T-helper 2 cell treated with Interferon-gamma antibody and Interleukin-4, amounts not matched to agents 100 ng/mL and 5 ng/mL, for 36 hours (primary cell): ENCODE data around the gene MYO3B. TPM values are rescaled to one million over a fixed set of nuclear protein-coding genes. Genes with fewer than 3 reads are reported as not detected.

Experiments
- intact Hi-C: fragments of 100-400 bp; cut with micrococcal nuclease; formaldehyde crosslinking; loops from one replicate; pipeline ENCODE4 v1.15.1; 2023
- total RNA-seq: library from RNA; stranded (reverse); gene quantifications from 2 replicates; pipeline ENCODE4 v1.2.3, GENCODE V29; 2022

Gene MYO3B
- total RNA-seq, 1 donor from 2014 or later, result 1.2 TPM

DNA sequence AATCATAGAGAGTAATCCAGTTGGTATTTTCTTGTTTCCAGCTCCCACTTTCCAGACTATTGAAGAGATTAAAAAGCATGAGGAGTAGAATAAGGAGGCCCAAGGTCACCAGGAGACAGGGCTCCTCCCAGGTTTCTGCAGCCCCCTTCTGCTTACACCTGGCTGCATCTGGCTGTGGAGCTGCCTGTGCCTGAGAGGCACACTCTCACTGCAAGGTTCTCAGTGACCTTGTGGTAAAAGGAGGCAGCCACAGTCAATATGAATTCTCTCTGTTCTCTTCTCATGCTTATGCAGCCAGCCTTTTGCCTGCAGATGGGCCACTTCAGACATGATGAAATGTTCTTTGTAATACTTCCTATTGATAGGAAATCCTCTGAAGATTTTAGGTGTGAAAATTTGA, 233.7 kb downstream of the MYO3B start:
- intact Hi-C loops, result no loop called here

DNA sequence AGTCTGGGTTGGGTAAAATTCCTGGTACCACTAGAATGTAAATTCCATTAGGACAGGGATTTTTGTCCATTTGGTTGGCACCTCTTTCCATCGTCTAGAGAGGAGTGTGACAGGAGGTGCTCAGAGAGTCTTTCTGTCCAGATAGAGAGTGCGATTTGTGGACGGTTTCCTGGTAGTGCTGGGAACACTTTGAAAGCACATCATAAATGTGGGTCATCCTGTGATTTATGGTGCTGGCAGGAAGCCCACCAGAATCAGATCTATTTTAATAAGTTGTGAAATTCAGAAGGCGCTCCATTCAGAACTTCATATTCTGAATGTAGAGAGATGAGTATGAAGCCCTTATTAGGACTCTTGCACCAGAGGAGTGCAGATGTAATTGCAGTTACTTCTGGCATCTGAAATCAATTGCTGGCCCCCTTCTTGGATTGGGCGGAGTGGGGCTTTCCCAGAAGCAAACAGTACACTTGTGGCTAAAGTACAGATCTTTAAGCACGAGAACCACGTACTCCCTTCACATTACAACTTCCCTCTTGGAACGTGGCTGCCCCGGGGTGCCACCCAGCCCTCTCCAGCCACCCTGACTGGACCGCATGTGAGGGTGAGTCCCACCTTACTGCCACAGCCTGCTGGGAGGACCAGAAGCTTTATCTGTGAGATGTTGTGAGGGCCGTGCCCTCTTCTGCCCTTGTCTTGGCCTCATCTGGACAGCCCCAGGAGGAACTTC, 243.2 kb downstream of the MYO3B start:
- intact Hi-C loops, result no loop called here

DNA sequence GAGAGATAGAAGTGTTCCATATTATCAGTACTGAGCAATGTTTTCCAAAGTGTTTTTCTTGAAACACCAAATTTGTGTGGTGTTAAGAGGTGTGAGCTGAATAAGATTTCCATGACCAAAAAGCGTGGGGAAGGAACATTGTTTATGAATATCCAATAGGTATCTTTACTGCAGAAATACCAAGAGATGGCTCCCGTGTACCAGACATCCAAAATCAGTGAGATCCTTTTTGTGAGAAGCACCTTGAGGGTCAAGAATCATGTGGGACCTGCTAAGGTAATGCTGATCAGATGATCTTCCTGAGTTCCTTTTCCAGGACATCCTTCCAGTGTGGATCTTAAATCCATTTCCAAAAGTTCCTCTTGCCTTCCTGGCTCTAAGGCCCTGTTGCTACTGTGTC, 246.0 kb downstream of the MYO3B start:
- intact Hi-C loops, result no loop called here

DNA sequence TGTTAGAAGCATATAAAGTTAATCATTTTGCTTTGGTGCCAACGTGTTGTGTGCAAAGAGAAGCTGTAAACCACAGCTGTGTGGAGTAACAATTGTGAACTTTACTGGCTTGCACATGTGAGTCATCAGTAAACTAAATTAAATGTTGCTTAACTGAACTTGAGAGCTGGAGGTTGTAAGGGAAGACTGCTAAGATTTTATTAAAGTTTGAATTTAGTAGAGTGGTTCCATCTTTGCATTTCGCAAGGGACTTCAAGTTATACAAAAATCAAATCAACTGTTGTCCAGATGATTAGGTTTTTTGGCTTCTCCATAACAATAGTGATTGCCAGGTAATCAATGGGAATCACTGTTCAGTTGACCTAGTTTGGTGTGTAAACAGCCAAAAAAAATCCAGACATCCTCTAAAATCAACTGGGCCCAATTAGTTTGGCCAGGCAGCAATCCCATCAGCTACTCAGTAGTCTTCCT, 247.4 kb downstream of the MYO3B start:
- intact Hi-C loops, result no loop called here

DNA sequence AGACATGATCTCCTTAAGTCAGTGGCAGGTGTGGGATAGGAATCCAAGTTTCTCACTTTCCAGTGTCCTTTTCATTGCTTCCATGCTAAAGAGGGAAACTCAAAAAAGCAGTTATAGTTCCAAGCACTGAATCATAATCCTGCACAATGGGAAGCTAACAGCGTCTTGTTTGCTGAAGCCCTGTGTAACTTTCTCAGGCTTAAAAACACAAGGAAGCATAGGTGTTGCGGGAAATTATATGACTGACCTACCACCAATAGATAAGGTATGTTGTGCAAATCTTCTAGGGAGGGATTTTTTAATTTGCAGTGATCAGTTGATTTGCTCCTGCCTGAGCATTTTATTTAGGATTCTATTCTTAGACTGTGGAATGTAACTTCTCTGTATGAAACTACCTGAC, 250.9 kb downstream of the MYO3B start:
- intact Hi-C loops, result no loop called here

GRCh38 chr2:170432823-170433222, 254.9 kb downstream of the MYO3B start:
- intact Hi-C loops, result loop anchor here (10.0 kb wide), 1 partner anchor 72 kb away; no protein-coding TSS in a partner anchor

DNA sequence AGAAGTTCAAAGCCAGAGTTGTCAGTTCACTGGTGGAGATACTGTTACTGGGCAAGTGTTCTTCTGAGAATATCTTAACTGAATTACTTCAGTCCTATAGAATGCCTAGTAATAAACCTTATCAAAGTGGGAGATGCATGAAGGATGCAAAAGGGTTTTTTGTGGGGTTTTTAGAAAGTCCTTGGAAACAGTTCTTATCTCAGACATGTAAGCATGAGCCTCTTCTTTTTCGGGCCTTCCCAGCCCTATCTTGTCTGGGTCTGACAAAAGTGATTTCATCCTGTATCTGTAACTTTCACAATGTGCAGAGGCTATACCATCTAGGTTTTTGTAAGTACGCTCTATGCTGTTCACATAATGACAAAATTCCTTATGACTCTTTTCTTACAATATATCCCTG, 255.5 kb downstream of the MYO3B start:
- intact Hi-C loops, result loop anchor here (10.0 kb wide), 1 partner anchor 71 kb away; no protein-coding TSS in a partner anchor

GRCh38 chr2:170434396-170434795, 256.4 kb downstream of the MYO3B start:
- intact Hi-C loops, result loop anchor here (10.0 kb wide), 1 partner anchor 70 kb away; no protein-coding TSS in a partner anchor

- intact Hi-C loops, result loop anchor here (10.0 kb wide), 1 partner anchor 70 kb away; no protein-coding TSS in a partner anchor
These were observed 257.1 kb downstream of the MYO3B start for GRCh38 chr2:170434900-170435621.

DNA sequence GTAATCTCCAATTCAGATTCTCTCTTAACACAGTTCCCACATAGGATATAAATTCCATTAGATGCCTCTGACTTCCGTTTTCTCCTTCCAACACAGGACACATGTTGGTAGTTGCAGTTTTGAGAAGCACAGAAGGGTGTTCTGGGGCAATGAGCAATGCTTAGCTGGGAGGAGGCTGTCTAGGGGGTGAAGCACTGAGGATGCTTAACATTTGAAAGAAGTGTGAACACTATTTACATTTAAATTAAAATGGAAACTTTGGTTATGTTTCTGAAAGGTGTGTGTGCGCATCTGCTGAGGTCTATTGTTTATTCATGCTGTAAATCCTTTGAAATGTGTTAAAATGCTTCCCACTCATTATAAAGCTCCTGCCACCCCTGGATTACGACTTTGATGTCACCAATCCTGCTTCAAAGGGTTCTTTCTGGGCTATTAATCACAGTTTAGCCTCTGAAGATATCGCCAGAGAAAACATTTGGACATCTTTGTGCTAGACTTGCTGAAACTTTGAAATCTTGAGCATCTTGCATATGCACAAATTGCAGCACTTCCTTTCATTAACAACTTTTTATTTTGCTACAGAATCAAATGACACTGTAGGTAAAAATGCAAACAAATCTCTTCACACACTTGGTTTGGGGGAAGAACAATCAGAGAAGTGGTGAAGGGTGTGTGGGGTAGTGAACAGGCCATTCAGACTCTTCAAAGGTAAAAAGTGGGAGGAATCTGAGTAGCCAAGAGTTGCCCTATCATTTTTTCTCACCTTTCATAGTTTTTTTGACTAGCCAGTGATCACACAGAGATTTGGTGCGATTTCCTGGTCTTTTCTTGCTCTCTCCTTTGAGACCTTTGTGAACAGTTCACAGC, 258.4 kb downstream of the MYO3B start:
- intact Hi-C loops, result loop anchor here (10.0 kb wide), 1 partner anchor 68 kb away; no protein-coding TSS in a partner anchor

- intact Hi-C loops, result no loop called here
These were observed 268.1 kb downstream of the MYO3B start for GRCh38 chr2:170446078-170446477.

GRCh38 chr2:170449034-170449433, 271.1 kb downstream of the MYO3B start:
- intact Hi-C loops, result no loop called here

DNA sequence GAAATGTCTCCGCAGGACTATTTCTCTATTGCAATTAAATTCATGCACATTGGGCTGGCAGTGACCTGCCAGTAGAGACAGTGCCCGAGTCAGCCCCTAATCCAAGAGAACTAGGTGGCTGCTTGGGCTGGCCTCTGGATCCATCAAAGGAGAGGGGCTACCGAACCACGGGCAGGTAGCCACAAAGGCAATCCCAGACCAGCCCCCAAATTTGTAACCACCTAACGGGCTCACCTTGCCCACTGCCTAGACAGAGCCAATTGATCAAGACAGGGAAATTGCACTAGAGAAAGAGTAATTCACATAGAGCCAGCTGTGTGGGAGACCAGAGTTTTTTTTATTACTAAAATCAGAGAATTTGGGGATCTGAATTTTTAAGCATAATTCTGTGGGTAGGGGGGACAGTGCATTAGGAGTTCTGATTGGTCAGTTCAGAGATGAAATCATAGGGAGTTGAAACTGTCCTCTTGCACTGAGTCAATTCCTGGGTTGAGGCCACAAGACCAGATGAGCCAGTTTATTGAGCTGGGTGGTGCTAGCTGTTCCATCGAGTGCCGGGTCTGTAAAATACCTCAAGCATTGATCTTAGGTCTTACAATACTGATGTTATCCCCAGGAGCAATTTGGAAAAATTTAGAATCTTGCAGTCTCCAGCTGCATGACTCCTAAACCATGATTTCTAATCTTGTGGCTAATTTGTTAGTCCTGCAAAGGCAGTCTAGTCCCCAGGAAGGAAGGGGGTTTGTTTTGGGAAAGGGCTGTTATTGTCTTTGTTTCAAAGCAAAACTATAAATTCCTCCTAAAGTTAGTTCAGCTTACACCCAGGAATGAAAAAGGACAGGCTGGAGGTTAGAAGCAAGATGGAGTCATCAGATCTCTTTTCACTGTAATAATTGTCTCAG, 276.8 kb downstream of the MYO3B start:
- intact Hi-C loops, result no loop called here

DNA sequence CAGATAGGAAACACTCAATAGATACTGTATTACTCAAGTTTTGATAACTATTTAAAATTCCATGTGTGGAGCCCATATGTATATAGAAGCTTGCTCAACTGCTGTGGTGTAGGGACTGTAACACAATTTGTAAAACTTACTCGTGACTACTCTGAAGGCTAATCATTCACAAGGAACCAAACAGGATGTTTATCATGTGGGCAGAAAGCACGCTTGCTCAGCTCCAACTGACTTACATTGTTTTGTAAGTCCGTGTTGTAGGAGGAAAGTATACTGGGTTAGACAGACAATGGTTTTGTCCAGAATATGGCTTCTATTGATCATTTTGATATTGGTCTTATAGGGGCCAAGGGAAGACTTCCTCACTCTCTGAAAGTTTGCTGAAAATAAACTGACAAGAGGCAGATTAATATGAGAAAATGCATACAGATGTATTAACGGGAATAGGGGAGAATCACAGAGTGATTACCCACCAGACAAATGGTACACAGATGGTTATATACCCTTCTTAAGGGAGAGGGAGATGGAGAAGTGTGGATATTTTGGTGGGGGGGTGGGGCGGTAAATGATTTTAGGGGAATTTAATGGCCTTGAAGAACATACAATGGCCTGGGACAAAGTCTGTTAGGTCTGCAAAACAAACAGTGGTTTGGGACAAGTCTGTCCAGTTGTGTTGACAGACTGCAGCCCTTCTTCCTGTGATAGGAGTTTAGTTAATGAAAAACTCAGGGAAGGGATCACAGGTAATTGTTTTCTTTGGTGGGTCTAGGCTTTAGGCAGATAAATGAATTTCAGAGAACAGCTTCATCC, 277.9 kb downstream of the MYO3B start:
- intact Hi-C loops, result no loop called here

- intact Hi-C loops, result no loop called here
These were observed 279.0 kb downstream of the MYO3B start for GRCh38 chr2:170456914-170457313.

GRCh38 chr2:170457742-170458141, 279.8 kb downstream of the MYO3B start:
- intact Hi-C loops, result no loop called here

- intact Hi-C loops, result no loop called here
These were observed 283.9 kb downstream of the MYO3B start for GRCh38 chr2:170461889-170462288.

DNA sequence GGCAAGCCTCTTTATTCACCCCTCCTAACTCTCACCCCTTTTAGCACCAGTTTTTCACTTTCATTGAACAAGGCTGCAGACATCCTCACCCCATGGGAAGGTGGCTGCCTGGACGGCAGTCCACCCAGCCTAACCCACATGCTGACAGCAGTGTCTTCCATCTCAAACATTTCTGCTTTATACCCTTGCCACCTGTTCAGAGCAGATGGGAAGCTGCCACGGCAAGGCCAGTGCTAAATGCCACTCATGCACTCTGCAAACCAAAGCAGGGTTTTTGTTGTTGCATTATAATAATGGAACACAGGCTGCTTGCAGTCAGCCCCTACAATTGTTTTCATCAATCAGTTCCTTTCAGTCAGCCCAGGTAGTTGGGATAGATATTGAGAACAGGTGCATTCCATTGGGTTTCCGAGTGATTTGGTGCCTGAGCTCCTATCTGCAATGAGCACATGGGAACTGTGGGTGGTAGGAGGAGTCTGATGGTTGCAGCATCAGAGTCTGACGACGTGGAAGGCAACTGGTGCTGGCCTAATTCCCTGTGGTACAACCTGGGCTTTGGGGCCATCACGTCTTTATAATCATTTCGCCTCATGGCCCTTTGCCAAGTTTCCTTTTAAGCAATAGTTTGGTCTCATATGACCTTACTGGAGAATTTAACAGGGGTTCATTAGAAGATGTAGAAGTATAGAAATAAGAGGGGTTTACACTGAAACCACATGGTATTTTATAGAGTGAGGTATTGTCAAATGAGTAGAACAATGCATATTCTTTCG, 284.7 kb downstream of the MYO3B start:
- intact Hi-C loops, result no loop called here

GRCh38 chr2:170463206-170463537, 285.2 kb downstream of the MYO3B start:
- intact Hi-C loops, result no loop called here
